B cell (primary cell): Measurements from ENCODE around the gene TTC28.

ENCODE experiments used
- EZH2 ChIP-seq: IDR thresholded peaks from 2 replicates; pipeline ENCODE4 v1.6.1; 2012; ENCODE audit warnings: borderline replicate concordance, low read depth, mild to moderate bottlenecking, moderate library complexity, low read length; ENCODE audit not compliant: insufficient read depth, poor library complexity, severe bottlenecking
- TF ChIP-seq, protein P1 (sequence below): fragments of 200-600 bp; IDR thresholded peaks from one replicate; pipeline ENCODE4 v1.8.0; 2022; ENCODE audit warnings: antibody characterized with exemption, mild to moderate bottlenecking

DNA sequence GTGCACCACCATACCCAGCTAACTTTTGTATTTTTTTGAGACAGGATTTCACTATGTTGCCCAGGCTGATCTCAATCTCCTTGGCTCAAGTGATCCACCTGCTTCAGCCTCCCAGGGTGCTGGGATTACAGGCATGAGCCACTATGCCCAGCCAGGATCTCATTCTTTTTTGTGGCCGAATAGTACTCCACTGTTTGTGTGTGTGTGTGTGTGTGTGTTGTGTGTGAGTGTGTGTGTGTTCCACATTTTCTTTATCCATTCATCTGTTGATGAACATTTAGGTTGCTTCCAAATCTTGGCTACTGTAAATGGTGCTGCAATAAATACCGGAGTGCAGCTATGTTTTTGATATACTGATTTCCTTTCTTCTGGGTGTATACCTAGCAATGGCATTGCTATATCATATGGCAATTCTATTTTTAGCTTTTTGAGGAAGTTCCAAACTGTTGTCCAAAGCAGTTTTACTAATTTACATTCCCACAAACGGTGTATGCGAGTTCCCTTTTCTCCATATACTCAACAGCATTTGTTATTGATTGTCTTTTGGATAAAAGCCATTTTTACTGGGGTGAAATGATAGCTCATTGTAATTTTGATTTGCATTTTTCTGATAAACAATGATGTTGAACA lies 105.4 kb downstream of the TTC28 start:
- no peak for TF ChIP-seq EZH2
- TF ChIP-seq, protein P1, sequence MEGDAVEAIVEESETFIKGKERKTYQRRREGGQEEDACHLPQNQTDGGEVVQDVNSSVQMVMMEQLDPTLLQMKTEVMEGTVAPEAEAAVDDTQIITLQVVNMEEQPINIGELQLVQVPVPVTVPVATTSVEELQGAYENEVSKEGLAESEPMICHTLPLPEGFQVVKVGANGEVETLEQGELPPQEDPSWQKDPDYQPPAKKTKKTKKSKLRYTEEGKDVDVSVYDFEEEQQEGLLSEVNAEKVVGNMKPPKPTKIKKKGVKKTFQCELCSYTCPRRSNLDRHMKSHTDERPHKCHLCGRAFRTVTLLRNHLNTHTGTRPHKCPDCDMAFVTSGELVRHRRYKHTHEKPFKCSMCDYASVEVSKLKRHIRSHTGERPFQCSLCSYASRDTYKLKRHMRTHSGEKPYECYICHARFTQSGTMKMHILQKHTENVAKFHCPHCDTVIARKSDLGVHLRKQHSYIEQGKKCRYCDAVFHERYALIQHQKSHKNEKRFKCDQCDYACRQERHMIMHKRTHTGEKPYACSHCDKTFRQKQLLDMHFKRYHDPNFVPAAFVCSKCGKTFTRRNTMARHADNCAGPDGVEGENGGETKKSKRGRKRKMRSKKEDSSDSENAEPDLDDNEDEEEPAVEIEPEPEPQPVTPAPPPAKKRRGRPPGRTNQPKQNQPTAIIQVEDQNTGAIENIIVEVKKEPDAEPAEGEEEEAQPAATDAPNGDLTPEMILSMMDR, result no peak
